SHP77 treated with DMSO at 0.1 percent for 48 hours (cell line): ENCODE measurements around the gene CLDN25.

Source experiments
- DNase-seq: peaks from one replicate; lab custom pipeline; 2025; lab: John Stamatoyannopoulos, UW

The CLDN25 gene

GRCh38 chr11:113808931-113809330 lies 29.3 kb downstream of the CLDN25 start:
- no peak for DNase-seq

- DNase-seq = no peak
Measured at GRCh38 chr11:113814181-113814580, 34.6 kb downstream of the CLDN25 start.

DNA sequence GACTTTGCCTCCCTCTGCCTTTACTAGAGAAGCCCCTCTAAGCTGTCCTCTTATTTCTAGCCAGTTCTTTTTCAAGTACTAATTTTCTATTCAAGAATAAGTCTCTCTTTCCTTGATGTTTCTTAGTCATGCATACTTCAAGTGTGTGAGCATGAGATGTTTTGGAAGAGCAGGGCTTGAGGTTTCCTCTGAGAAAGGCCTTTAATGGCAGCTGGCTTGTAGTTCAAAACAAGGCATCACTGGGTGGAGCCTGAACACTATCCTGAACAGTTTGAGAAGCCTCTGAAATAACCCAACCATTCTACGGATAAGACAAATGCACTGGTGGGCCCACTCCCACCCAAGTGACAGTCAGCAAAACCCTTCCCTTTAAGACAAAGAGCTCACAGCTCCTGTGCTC lies 37.6 kb downstream of the CLDN25 start:
- no peak for DNase-seq

GRCh38 chr11:113817626-113818025 lies 38.0 kb downstream of the CLDN25 start:
- DNase-seq = no peak

DNA sequence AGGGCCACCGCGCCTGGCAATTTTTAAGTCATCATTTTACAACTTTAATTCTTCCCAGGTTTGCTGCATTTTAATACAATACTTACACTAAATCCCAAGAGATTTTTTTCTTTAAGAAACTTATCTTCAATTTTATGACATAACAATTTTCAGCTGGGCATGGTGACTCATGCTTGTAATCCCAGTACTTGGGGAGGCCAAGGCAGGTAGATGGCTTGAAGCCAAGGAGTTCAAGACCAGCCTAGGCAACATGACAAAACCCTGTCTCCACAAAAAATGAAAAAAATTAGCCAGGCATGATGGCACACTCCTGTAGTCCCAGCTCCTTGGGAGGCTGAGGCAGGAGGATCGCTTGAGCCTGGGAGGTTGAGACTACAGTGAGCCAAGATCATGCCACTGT lies 38.8 kb downstream of the CLDN25 start:
- no peak for DNase-seq

GRCh38 chr11:113827477-113827876 lies 47.9 kb downstream of the CLDN25 start:
- DNase-seq = no peak

DNA sequence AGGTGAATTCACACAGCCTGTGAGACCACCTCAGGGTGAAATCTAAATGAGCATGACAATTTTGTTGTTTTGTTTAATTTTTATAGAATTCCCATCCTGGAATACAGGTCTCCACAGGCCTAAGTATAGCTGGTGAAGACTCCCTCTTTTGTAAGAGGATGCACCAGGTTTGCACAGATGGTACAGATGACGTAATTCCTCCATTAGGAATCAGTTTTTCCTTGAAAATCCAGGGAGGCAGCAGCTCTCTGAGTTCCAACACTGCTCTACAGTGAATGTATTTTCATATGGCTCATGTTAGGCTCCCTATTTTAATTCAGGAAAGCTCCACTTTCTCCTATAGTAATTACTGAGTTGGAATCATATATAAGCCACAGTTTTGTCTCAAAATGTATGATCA lies 48.6 kb downstream of the CLDN25 start:
- no peak for DNase-seq

DNA sequence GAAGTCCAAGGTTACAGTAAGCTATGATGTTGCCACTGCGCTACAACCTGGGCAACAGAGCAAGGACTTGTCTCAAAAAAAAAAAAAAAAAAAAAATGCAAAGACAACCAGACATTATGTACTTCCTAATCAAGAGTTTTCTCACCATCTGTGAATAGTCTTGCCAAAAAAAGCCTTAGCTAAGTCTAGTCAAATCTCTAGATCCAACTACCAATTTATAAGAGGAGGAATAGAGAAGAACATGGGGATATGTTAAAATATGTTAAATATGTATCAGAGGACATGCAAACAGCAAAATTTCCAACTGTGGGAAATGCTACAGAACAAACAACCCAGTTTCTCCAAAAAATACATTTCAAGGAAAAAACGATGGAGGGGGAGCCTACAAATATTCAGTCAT lies 50.2 kb downstream of the CLDN25 start:
- no peak for DNase-seq
